Keratinocyte (primary cell): ENCODE measurements around the gene TGM5. TPM values are rescaled to one million over a fixed set of nuclear protein-coding genes. Genes with fewer than 3 reads are reported as not detected.
A peak's percentile ranks its signal among the peaks of the same experiment; 100 is the strongest.

Experiments used
- DNase-seq: peaks from one replicate; pipeline ENCODE4 v3.0.0-alpha.2; 2011; ENCODE audit warnings: low read depth, missing footprints, low spot score
- FAIRE-seq: peaks from 2 replicates; lab custom pipeline; 2011; peaks lifted over from hg19 to GRCh38; lab: Jason Lieb, UNC
- H2AFZ ChIP-seq: 2 replicates; pipeline ENCODE4 v1.6.0; 2012; ENCODE audit warnings: low read length, control low read depth, inconsistent platforms; ENCODE audit not compliant: control insufficient read depth
- H3K27ac ChIP-seq: 2 replicates; pipeline ENCODE4 v1.5.1; 2011; ENCODE audit warnings: low read length; ENCODE audit not compliant: control insufficient read depth, insufficient read depth
- H3K27me3 ChIP-seq: 3 replicates; pipeline ENCODE4 v1.6.0; 2011; ENCODE audit warnings: low read length; ENCODE audit not compliant: control insufficient read depth, insufficient read depth; ENCODE audit errors: extremely low read depth
- H3K36me3 ChIP-seq, 2 experiments: 2 replicates in 1 of 2; 3 replicates in 1 of 2; pipeline ENCODE4 v1.5.1; 2011; ENCODE audit warnings: low read length in 2 of 2, mild to moderate bottlenecking in 1 of 2; ENCODE audit not compliant: control insufficient read depth in 2 of 2, insufficient read depth in 2 of 2; ENCODE audit errors: extremely low read depth in 1 of 2
- H3K4me1 ChIP-seq: 3 replicates; pipeline ENCODE4 v1.5.1; 2011; ENCODE audit warnings: low read length; ENCODE audit not compliant: control insufficient read depth, insufficient read depth; ENCODE audit errors: extremely low read depth
- H3K4me2 ChIP-seq: 3 replicates; pipeline ENCODE4 v1.6.0; 2011; ENCODE audit warnings: low read depth, low read length; ENCODE audit not compliant: control insufficient read depth, insufficient read depth; ENCODE audit errors: extremely low read depth
- H3K4me3 ChIP-seq, 3 experiments: fragments of 200-600 bp in 1 of 3; sonication (generic) in 1 of 3; 2 replicates in 2 of 3; 3 replicates in 1 of 3; pipeline ENCODE4 v1.5.1; 2011 to 2016; ENCODE audit warnings: low read length in 3 of 3, mild to moderate bottlenecking in 3 of 3, control low read depth in 2 of 3, inconsistent platforms in 1 of 3, low read depth in 1 of 3, mixed read lengths in 1 of 3, mixed run types in 1 of 3, moderate library complexity in 1 of 3; ENCODE audit not compliant: control insufficient read depth in 2 of 3, insufficient read depth in 2 of 3; ENCODE audit errors: extremely low read depth in 1 of 3
- H3K79me2 ChIP-seq: 2 replicates; pipeline ENCODE4 v1.6.0; 2012; ENCODE audit warnings: low read length; ENCODE audit not compliant: control insufficient read depth, insufficient read depth
- H3K9ac ChIP-seq: 3 replicates; pipeline ENCODE4 v1.6.0; 2011; ENCODE audit warnings: low read length; ENCODE audit not compliant: control insufficient read depth, insufficient read depth; ENCODE audit errors: extremely low read depth
- H3K9me1 ChIP-seq: 3 replicates; pipeline ENCODE4 v1.6.0; 2011; ENCODE audit warnings: low read length; ENCODE audit not compliant: control insufficient read depth, insufficient read depth; ENCODE audit errors: extremely low read depth
- H3K9me3 ChIP-seq: 2 replicates; pipeline ENCODE4 v1.5.1; 2012; ENCODE audit warnings: low read depth, low read length; ENCODE audit not compliant: control insufficient read depth
- H4K20me1 ChIP-seq: 3 replicates; pipeline ENCODE4 v1.6.0; 2011; ENCODE audit warnings: low read length; ENCODE audit not compliant: control insufficient read depth, insufficient read depth; ENCODE audit errors: extremely low read depth
- CTCF ChIP-seq, 3 experiments: IDR thresholded peaks in 1 of 3; conservative IDR thresholded peaks in 1 of 3; optimal IDR thresholded peaks in 1 of 3; 2 replicates in 2 of 3; 3 replicates in 1 of 3; pipeline versions ENCODE3 to v1.5.1; 2011; ENCODE audit warnings: low read length in 3 of 3, mild to moderate bottlenecking in 3 of 3, moderate library complexity in 2 of 3, control low read depth in 1 of 3, inconsistent platforms in 1 of 3; ENCODE audit not compliant: insufficient read depth in 2 of 3; ENCODE audit errors: extremely low read depth in 1 of 3
- EZH2 ChIP-seq: IDR thresholded peaks from one replicate; pipeline ENCODE4 v1.6.1; 2012; ENCODE audit warnings: inconsistent platforms, mild to moderate bottlenecking, low read length, moderate library complexity
- dilution Hi-C: fragments of 300-500 bp; cut with MboI; formaldehyde crosslinking; loops from one replicate; pipeline ENCODE4 v1.7.0; 2020; ENCODE audit warnings: low sequenced_read_pairs; ENCODE audit not compliant: extremely low pct_ligation_motif_present
- polyA plus RNA-seq, 5 experiments: library from polyadenylated mRNA; depleted of rRNA in 3 of 5; stranded (reverse) in 3 of 5; stranded (forward) in 1 of 5; unstranded in 1 of 5; fragments of >200 nt; gene quantifications; 1 replicate in 1 of 5; 2 replicates in 3 of 5; 3 replicates in 1 of 5; pipeline versions ENCODE4 v1.2.1 to v1.2.3, GENCODE V29; 2011 to 2012; ENCODE audit warnings: missing spikeins in 2 of 5, low read depth in 1 of 5, low replicate concordance in 1 of 5

Gene TGM5
- polyA plus RNA-seq, 1 donor (not counting 4 experiments of a cell fraction or from before 2014, with no cell fraction given): not detected

DNA sequence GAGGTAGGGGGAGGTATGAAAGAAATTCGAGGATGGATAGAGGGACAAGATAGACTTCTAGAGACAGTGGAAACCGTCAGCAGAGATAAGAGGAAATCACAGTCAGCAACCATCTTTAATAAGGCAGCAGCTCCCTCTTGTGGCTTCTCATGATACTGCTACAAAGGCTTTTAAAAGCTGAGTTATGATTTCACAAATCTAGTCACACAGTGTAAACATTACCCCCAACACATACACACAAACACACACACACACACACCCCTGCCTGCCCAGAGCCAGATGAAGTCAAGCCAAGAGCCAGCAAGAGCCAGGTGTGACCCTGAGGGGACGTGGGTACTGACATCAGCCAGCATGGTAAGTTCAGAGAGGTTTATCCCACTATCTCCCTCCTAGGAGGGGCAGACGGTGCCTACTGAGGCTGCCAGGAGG is 18.9 kb upstream of the TGM5 start:
- Histone ChIP-seq H3K79me2 (no peaks in the 10 kb centered on the region), H3K9me3 (no peaks in the 10 kb centered on the region), H3K36me3 (no peaks in the 10 kb centered on the region), H3K9ac (no peak overlapping the region), H3K4me3 (no peak overlapping the region), H3K4me2 (no peak overlapping the region), H2AFZ (no peak overlapping the region), H3K27me3 (peaks cover 14% of the 10 kb centered on the region), H3K9me1 (no peaks in the 10 kb centered on the region), H3K27ac (no peak overlapping the region), H4K20me1 (no peaks in the 10 kb centered on the region), H3K4me1 (no peaks in the 10 kb centered on the region)
- dilution Hi-C loops: loop anchor here (10.0 kb wide), 1 partner anchor 91 kb away; no protein-coding TSS in a partner anchor
- DNase-seq (peak; percentile 21), FAIRE-seq (peak; percentile 82)
- TF ChIP-seq EZH2: no peak
- peak; percentile 53 to 84 (median 66) for TF ChIP-seq CTCF (optimal IDR thresholded peaks at IDR 0.05 in 1 of 3, IDR thresholded peaks at IDR 0.05 in 1 of 3, conservative IDR thresholded peaks at IDR 0.05 in 1 of 3; ENCODE audit: extremely low read depth in 1 of 3, insufficient read depth in 2 of 3, low read length in 3 of 3)

DNA sequence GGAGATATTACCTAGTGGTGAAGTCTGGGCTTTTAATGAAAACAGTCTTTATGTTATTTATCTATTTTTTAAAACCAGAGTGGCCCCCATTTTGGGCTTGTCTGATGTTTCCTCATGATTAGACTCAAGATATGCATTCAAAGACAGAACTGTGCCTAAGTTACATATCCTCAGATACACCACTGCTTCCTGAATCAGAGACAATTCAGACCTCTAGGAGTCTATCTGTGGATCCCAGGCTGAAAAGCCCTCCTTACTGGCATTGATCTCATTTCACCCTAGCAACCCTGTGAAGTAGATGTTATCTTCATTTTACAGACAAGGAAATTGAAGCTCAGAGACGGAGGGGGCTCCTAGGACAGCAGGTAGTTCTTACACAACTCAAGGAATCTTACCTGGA is 16.8 kb upstream of the TGM5 start:
- H3K27ac ChIP-seq: no peak overlapping the region
- H3K9me1 ChIP-seq: no peaks in the 10 kb centered on the region
- no peaks in the 10 kb centered on the region for H4K20me1 ChIP-seq
- no peak overlapping the region for H3K4me2 ChIP-seq
- dilution Hi-C loops: loop anchor here (10.0 kb wide), 1 partner anchor 89 kb away; no protein-coding TSS in a partner anchor
- FAIRE-seq (no peak), DNase-seq (no peak)
- TF ChIP-seq CTCF (optimal IDR thresholded peaks at IDR 0.05 in 1 of 3, IDR thresholded peaks at IDR 0.05 in 1 of 3, conservative IDR thresholded peaks at IDR 0.05 in 1 of 3; ENCODE audit: extremely low read depth in 1 of 3, insufficient read depth in 2 of 3, low read length in 3 of 3) (no peak), EZH2 (no peak)
- no peak overlapping the region for H3K9ac ChIP-seq
- H3K4me3 ChIP-seq: no peak overlapping the region
- H3K4me1 ChIP-seq: no peaks in the 10 kb centered on the region
- H3K27me3 ChIP-seq: peaks cover 24% of the 10 kb centered on the region
- no peaks in the 10 kb centered on the region for H3K36me3 ChIP-seq
- H3K79me2 ChIP-seq: no peaks in the 10 kb centered on the region
- no peaks in the 10 kb centered on the region for H3K9me3 ChIP-seq
- no peak overlapping the region for H2AFZ ChIP-seq
